HG03103 (cell line): ENCODE results near the gene TEX50.
"Not testable (repeated sequence)": the region's sequence is repeated elsewhere in the genome, so short reads cannot be mapped to it uniquely, and the experiment has no call there.

Source experiments
- ATAC-seq: cut with Tn5 transposase; IDR thresholded peaks from one replicate; pipeline ENCODE4 v1.9.1; 2021; ENCODE audit warnings: low read depth; ENCODE audit not compliant: unreplicated experiment

The TEX50 gene

DNA sequence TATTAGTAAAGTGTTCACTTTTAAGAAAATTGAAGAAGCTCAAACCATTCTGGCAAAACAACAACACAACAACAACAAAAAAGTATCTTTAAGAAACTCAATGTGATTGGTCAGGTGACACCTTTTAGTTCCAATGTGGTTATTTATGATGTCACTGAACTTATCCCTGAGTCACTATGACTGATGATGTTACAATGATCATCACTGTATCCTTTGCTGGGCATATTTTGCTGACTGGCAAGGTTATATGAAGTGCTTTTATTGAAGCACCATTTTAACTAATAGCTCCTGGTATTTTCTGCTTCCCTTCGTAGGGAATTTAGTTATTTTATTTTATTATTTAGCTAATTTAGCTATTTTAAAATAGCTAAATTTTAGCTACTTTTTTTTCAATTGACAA is at the start of gene TEX50:
TSS of gene TEX50 (plus strand) at position 223 of the 400 bp plus-strand sequence. CDS start 184 bp downstream, outside the sequence.
- ATAC-seq: no peak

GRCh38 chr1:173590557-173590956 is 44.6 kb upstream of the TEX50 start:
- ATAC-seq: no peak

- ATAC-seq: not testable (repeated sequence)
Observed at GRCh38 chr1:173591138-173591537, 44.0 kb upstream of the TEX50 start.

DNA sequence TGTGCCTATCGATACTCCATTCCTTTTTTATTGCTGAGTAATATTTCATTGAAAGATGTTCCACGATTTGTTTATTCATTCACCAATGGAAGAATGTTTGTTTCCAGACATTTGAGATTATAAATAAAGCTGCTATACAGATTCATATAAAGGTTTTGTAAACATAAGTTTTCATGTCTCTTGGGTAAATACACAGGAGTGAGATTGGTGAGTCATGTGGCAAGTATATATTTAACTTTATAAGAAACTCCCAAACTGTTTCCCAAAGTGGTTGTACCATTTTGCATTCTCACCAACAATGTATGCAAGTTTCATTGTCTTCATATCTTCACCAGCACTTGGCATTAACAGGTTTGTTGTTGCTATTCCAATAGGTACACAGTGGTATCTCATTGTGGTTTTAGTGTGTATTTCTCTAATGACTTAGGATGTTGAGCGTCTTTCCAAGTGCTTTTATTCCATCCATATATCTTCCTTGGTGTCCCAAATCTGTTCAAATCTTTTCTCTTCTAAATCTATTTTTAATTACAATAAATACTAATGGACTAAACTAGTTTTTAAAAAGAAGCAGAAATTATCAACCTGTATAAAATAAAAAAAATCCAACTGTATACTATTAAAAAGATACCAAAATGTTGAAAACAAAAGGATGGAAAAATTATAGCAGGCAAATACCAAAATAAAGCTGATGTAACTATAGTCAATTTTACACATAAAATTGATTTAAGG is 38.9 kb upstream of the TEX50 start:
- ATAC-seq: no peak

GRCh38 chr1:173601588-173601987 is 33.5 kb upstream of the TEX50 start:
- peak; percentile 93 for ATAC-seq

GRCh38 chr1:173603056-173603591 is 32.0 kb upstream of the TEX50 start, which contains the start of gene SLC9C2:
SLC9C2 (minus strand) TSS chr1:173603072; CDS start chr1:173601776, 1,296 bp downstream.
- ATAC-seq: no peak

- no peak for ATAC-seq
Observed at GRCh38 chr1:173608503-173609216, 26.5 kb upstream of the TEX50 start.

GRCh38 chr1:173613086-173613485 is 22.1 kb upstream of the TEX50 start:
- not testable (repeated sequence) for ATAC-seq

DNA sequence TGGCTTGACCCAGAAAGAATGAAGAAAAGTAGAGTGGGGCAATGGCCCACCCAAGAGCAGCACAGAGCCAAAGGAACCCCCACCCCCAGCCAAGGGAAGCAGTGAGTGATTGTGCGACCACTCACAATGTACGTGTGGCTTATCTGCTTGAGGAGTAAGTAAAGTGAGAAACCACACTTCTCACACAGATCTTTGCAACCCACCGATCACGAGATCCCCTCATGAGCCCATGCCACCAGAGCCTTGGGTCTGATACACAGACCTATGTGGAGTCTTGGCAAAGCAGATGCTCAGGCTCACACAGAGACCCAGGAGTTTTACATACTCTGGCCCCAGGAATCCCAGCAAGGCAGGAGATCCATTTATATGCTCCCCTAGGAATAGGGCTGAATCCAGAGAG is 18.3 kb upstream of the TEX50 start:
- no peak for ATAC-seq

DNA sequence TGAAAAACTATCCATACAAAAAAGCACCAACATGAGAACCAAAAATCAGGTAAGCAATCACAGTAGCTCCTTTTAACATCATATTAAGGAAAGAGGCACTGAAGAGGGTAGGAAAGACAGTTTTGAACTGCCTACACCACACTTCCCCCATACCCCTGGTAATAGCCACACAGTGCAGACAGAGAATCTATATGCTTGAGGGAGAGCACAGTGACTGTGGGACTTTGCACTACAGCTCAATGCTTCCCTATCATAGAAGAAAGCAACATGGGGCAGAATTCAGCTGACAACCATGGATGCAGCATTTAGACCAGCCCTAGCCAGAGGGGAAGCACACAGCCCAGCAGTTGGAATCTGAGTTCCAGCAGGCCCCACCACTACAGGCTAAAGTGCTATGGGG is 7.9 kb upstream of the TEX50 start:
- ATAC-seq: no peak

DNA sequence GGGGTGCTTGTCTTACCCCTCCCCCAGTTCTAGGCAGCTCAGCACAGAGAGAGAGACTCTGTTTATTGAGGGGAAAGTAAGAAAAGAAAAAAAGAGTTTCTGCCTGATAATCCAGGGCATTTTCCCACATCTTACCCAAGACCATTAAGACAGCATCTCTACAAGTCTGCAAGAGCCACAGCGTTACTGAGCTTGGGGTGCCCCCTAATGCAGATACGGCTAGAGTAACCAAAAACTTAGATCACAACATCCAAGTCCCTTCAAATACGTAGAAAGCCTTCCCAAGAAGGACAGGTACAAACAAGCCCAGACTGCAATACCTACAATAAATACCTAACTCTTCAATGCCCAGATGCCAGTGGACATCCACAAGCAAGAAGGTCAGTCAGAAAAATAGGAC is 6.2 kb upstream of the TEX50 start:
- no peak for ATAC-seq

DNA sequence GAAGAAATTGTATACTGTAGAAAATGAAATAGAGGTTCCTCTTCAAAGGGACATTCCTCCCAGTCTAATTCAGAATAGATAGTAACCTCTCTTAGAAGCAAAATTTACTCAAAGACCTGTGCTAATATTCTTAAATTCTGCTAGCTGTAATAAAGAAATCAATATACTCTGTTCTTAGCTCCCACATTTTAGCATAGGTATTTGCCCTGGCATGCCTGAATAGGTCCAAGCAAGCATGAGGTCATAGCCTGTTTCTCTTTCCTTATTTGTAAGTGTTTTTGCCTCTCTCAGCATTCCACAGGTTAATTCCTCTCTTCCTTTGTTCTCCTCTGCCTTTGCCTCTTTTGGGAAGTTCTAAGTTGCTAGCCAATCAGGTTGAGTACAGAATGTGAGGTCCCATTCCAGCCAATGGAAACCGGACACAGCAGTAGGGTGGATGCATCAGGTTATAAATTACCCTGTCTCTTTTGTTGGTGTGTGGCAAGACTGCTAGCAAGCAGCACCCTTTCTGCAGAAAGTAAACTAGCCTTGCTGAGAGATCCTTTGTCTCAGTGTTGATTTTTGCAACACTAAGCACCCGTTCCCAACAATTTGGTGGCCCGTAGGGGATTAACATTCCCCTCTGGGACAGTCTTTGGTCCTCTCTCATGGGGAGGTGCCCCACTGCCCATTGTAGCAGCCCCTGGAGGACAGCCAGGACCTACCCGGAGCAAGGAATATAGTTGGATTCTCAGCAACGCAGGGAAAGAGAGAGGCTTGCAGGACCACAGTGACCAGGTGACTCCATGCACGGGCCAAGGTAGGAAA is 2.3 kb downstream of the TEX50 start:
- ATAC-seq: not testable (repeated sequence)

DNA sequence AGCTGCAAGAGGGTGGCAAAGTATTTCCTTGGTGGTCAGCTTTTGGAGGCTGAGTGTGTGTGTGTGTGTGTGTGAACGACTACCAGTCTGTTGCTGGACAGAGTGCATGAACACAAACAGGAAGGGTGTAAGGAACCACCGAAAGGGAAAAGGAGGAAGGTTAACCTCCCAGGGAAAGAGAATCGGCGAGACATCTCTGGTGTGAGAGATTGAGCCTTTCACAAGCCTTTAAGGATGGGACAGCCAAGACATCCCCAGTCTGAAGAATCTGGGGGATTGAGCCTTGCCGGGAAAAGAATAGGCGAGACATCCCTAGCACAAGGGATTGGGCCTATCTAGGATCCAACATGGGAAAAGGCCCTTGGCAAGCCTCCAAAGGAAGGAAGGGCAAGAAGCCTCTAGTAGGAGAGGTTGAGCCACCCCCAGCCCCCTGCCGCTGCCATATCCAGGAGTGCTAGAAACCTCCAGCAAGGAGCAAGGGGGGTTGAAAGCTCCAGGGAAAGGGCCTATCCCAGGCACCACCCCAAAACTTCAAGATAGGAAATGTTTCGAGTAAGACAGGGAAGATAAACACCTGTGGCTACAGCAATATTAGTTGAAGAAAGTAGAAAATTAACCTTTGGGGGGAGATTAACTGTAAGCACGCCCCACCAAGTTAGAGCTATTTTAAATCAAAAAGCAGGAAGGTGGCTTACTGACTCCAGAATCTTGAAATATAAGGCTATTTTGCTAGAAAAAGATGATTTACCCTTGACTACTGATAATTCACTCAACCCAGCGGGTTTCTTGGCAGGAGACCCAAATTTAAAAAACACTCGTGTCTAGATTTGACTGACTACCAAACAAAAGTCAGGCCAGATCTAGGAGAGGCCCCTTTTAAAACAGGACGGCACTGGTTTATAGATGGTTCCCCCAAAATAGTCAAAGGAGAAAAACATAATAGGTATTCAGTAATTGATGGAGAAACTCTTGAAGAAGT is 3.2 kb downstream of the TEX50 start:
- no peak for ATAC-seq

GRCh38 chr1:173639102-173639501 is 4.0 kb downstream of the TEX50 start:
- ATAC-seq: no peak

DNA sequence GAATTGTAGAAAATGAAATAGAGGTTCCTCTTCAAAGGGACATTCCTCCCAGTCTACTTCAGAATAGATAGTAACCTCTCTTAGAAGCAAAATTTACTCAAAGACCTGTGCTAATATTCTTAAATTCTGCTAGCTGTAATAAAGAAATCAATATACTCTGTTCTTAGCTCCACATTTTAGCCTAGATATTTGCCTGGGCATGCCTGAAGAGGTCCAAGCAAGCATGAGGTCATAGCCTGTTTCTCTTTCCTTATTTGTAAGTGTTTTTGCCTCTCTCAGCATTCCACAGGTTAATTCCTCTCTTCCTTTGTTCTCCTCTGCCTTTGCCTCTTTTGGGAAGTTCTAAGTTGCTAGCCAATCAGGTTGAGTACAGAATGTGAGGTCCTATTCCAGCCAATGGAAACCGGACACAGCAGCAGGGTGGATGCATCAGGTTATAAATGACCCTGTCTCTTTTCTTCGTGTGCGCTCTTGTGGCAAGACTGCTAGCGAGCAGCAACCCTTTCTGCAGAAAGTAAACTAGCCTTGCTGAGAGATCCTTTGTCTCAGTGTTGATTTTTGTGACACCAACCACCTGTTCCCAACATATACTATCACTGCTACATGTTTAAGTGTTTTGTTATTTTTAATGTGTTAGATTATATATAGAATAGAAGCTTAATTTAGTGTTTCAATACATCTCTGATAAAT is 7.5 kb downstream of the TEX50 start:
- not testable (repeated sequence) for ATAC-seq

- ATAC-seq: no peak
Observed at GRCh38 chr1:173646656-173647055, 11.5 kb downstream of the TEX50 start.

DNA sequence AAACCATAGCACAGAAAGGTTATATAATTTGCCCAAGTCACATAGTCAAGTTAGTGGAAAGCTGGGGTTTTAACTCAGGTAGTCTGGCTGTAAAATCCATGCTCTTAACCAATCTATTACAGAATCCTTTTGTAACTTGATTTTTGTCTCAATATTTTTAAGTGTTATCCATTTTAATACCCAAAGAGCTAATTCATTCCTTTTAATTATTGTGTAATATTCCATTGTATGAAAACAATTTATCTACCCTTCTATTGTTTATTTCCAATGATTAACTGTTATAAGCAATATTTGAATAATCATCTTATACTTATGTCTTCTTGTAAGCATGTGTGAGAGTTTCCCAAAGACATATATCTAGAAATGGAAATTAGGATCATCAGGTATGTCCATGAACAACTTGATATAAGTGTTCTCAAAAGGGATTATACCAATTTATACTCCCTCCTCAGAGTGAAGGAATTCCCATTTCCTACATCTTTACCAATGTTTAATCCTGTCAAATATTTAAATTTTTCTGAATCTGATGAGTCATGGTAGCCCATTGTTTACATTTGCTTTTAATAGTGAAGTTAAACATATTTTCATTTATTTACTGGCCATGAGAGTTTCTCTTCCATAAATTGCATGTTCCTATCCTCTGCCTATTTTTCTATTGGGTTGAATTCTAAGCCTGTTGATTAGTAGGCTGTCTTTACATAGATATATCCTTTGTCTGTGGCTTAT is 13.9 kb downstream of the TEX50 start:
- ATAC-seq: no peak

- no peak for ATAC-seq
Observed at GRCh38 chr1:173660306-173660705, 25.2 kb downstream of the TEX50 start.
